Activated CD8-positive, alpha-beta memory T cell treated with anti-CD3 and anti-CD28 coated beads, Interleukin-2, amount 50 U/mL, for 24 hours (primary cell): ENCODE data around the gene STOML1.
A peak's percentile ranks its signal among the peaks of the same experiment; 100 is the strongest.
"Not testable (repeated sequence)": the region's sequence is repeated elsewhere in the genome, so short reads cannot be mapped to it uniquely, and the experiment has no call there.

Experiments
- DNase-seq: peaks from one replicate; pipeline ENCODE4 v3.0.0-alpha.2; 2020; ENCODE audit errors: extremely low read depth

STOML1 gene

GRCh38 chr15:73964736-73965093 is 27.4 kb downstream of the STOML1 start:
- DNase-seq, result peak; percentile 60

GRCh38 chr15:73962433-73962832 is 29.7 kb downstream of the STOML1 start:
- DNase-seq, result no peak

GRCh38 chr15:73960472-73961070 is 31.5 kb downstream of the STOML1 start:
- not testable (repeated sequence) for DNase-seq

- DNase-seq, result no peak
Observed at GRCh38 chr15:73959801-73960200, 32.3 kb downstream of the STOML1 start.

GRCh38 chr15:73959012-73959581 is 33.0 kb downstream of the STOML1 start:
- no peak for DNase-seq

- DNase-seq, result no peak
Observed at GRCh38 chr15:73957785-73958184, 34.3 kb downstream of the STOML1 start.

GRCh38 chr15:73957276-73957675 is 34.8 kb downstream of the STOML1 start:
- DNase-seq, result no peak

- DNase-seq, result no peak
Observed at GRCh38 chr15:73956743-73957135, 35.4 kb downstream of the STOML1 start.

- DNase-seq, result no peak
Observed at GRCh38 chr15:73955861-73956742, 36.0 kb downstream of the STOML1 start.

GRCh38 chr15:73955326-73955725 is 36.8 kb downstream of the STOML1 start:
- no peak for DNase-seq

- no peak for DNase-seq
Observed at GRCh38 chr15:73954188-73955145, 37.6 kb downstream of the STOML1 start.

- no peak for DNase-seq
Observed at GRCh38 chr15:73952913-73953750, 39.0 kb downstream of the STOML1 start.

- no peak for DNase-seq
Observed at GRCh38 chr15:73952171-73952912, 39.8 kb downstream of the STOML1 start.

GRCh38 chr15:73951601-73952000 is 40.5 kb downstream of the STOML1 start:
- DNase-seq, result no peak

GRCh38 chr15:73950831-73951561 is 41.1 kb downstream of the STOML1 start:
- peak; percentile 36 for DNase-seq

GRCh38 chr15:73950479-73950830 is 41.6 kb downstream of the STOML1 start:
- no peak for DNase-seq

GRCh38 chr15:73949496-73949895 is 42.6 kb downstream of the STOML1 start:
- DNase-seq, result no peak

- DNase-seq, result no peak
Observed at GRCh38 chr15:73948982-73949381, 43.1 kb downstream of the STOML1 start.

- DNase-seq, result no peak
Observed at GRCh38 chr15:73948396-73948795, 43.7 kb downstream of the STOML1 start.

GRCh38 chr15:73947651-73948050 is 44.4 kb downstream of the STOML1 start:
- no peak for DNase-seq
